GM21526 (cell line): ENCODE data around the gene BEST1.

Experiments
- ATAC-seq: cut with Tn5 transposase; IDR thresholded peaks from one replicate; pipeline ENCODE4 v1.9.1; 2021; ENCODE audit warnings: moderate library complexity; ENCODE audit not compliant: unreplicated experiment, low FRiP score

BEST1 gene

GRCh38 chr11:62010935-62011528 lies 60.9 kb downstream of the BEST1 start:
- ATAC-seq = no peak

- ATAC-seq = no peak
Measured at GRCh38 chr11:62011881-62012280, 61.7 kb downstream of the BEST1 start.

- ATAC-seq = no peak
Measured at GRCh38 chr11:62012451-62012831, 62.3 kb downstream of the BEST1 start.

- ATAC-seq = no peak
Measured at GRCh38 chr11:62012832-62013461, 62.8 kb downstream of the BEST1 start.
